ENCODE results near the gene NELFE. TPM values are rescaled to one million over a fixed set of nuclear protein-coding genes. Genes with fewer than 3 reads are reported as not detected.

NELFE gene
- total RNA-seq, 1 donor from 2014 or later = 47.7 TPM

DNA sequence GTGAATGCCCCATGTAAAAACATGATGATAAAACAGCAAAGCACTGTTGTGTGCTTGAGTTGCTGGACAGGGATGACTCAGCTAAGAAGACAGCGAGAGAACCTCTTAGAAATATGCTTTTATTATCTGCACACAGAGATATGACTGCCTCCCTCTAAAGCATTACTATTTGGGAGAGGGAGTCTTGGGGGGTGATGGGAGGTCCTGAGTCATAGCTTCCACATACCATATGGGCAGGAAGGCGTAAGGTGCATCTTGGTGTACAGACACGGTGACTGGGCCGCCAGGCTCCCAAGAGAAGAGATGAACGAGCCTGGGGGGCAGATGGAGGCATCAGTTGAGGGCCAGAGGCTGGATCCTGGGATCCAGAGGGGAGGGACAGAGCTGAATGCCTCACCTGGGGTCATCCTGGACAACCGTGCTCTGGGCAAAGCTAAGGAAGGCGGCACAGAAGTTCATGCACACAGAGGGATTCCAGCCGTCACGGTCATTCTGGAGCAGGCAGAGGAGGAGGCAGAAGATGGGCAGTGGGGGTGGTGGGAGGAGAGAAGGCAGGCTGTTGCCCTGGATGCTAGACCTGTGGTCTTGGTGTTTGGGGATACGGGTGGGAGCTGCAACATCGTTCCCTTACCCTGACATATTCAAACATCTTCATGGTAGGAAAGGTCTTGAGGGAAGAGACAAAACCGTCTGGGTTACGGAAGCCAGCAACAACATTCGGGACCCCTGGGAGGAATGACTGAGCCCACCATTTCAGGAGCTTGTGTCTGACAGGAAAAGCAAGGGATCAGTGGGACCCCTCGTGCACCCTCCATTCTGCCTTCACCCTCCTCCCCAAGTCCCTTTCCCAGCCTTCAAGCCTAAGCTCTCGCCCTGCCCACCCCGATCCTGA, 11.2 kb upstream of the NELFE start:
- peaks cover 15% of the 10 kb centered on the region for H3K36me3 ChIP-seq (ENCODE audit: insufficient read depth, low read length)
- peak overlapping the region; percentile 92 for H3K27ac ChIP-seq (ENCODE audit: low read depth, low read length)
- FAIRE-seq (no peak), DNase-seq (ENCODE audit: low read depth) (peak; percentile 66)
- H2AFZ ChIP-seq (ENCODE audit: low read depth, low read length) = no peak overlapping the region
- H3K27me3 ChIP-seq (ENCODE audit: insufficient read depth, low read length) = no peaks in the 10 kb centered on the region
- H3K27me3 Mint-ChIP-seq (ENCODE audit: low read depth, unreplicated experiment) = no peaks in the 10 kb centered on the region
- peaks cover 35% of the 10 kb centered on the region for H3K4me1 ChIP-seq (ENCODE audit: insufficient read depth, low read length)
- H3K4me1 Mint-ChIP-seq (ENCODE audit: low read depth, unreplicated experiment) = peaks cover 20% of the 10 kb centered on the region
- peak overlapping the region; percentile 90 for H3K9ac ChIP-seq (ENCODE audit: low read length)
- peak overlapping the region; percentile 28 for H3K4me3 Mint-ChIP-seq (ENCODE audit: unreplicated experiment)
- H4K20me1 ChIP-seq (ENCODE audit: insufficient read depth, low read length) = peaks cover 15% of the 10 kb centered on the region
- H3K79me2 ChIP-seq (ENCODE audit: insufficient read depth, low read length) = peaks cover 49% of the 10 kb centered on the region
- H3K4me2 ChIP-seq (ENCODE audit: low read length) = peak overlapping the region; percentile 99
- H3K9me3 Mint-ChIP-seq (ENCODE audit: unreplicated experiment) = no peaks in the 10 kb centered on the region
- no peak overlapping the region for H3K4me3 ChIP-seq (ENCODE audit: insufficient read depth, low read depth, low read length)
- H3K9me3 ChIP-seq (ENCODE audit: insufficient read depth, low read depth, low read length) = no peaks in the 10 kb centered on the region
- TF ChIP-seq EZH2 (IDR thresholded peaks at IDR 0.05; ENCODE audit: insufficient read depth, low read length) = no peak
- TF ChIP-seq, protein P1, sequence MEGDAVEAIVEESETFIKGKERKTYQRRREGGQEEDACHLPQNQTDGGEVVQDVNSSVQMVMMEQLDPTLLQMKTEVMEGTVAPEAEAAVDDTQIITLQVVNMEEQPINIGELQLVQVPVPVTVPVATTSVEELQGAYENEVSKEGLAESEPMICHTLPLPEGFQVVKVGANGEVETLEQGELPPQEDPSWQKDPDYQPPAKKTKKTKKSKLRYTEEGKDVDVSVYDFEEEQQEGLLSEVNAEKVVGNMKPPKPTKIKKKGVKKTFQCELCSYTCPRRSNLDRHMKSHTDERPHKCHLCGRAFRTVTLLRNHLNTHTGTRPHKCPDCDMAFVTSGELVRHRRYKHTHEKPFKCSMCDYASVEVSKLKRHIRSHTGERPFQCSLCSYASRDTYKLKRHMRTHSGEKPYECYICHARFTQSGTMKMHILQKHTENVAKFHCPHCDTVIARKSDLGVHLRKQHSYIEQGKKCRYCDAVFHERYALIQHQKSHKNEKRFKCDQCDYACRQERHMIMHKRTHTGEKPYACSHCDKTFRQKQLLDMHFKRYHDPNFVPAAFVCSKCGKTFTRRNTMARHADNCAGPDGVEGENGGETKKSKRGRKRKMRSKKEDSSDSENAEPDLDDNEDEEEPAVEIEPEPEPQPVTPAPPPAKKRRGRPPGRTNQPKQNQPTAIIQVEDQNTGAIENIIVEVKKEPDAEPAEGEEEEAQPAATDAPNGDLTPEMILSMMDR (IDR thresholded peaks at IDR 0.05; ENCODE audit: insufficient read depth, low read depth, low read length) = no peak
- peaks cover 20% of the 10 kb centered on the region for H3K36me3 Mint-ChIP-seq (ENCODE audit: low read depth, unreplicated experiment)
- peak overlapping the region; percentile 55 for H3K27ac Mint-ChIP-seq (ENCODE audit: unreplicated experiment)

- Histone ChIP-seq H4K20me1 (ENCODE audit: insufficient read depth, low read length) (peaks cover 15% of the 10 kb centered on the region), H3K27ac (ENCODE audit: low read depth, low read length) (peak overlapping the region; percentile 14), H3K9me3 (ENCODE audit: insufficient read depth, low read depth, low read length) (no peaks in the 10 kb centered on the region), H3K4me2 (ENCODE audit: low read length) (peak overlapping the region; percentile 99), H3K27me3 (ENCODE audit: insufficient read depth, low read length) (no peaks in the 10 kb centered on the region), H3K9ac (ENCODE audit: low read length) (peak overlapping the region; percentile 90), H3K79me2 (ENCODE audit: insufficient read depth, low read length) (peaks cover 40% of the 10 kb centered on the region), H3K4me1 (ENCODE audit: insufficient read depth, low read length) (peaks cover 35% of the 10 kb centered on the region), H3K36me3 (ENCODE audit: insufficient read depth, low read length) (peaks cover 20% of the 10 kb centered on the region), H3K4me3 (ENCODE audit: insufficient read depth, low read depth, low read length) (no peak overlapping the region), H2AFZ (ENCODE audit: low read depth, low read length) (no peak overlapping the region)
- no peaks in the 10 kb centered on the region for H3K27me3 Mint-ChIP-seq (ENCODE audit: low read depth, unreplicated experiment)
- DNase-seq (ENCODE audit: low read depth) (no peak), FAIRE-seq (no peak)
- peaks cover 20% of the 10 kb centered on the region for H3K4me1 Mint-ChIP-seq (ENCODE audit: low read depth, unreplicated experiment)
- H3K27ac Mint-ChIP-seq (ENCODE audit: unreplicated experiment) = no peak overlapping the region
- TF ChIP-seq, protein P1 (IDR thresholded peaks at IDR 0.05; ENCODE audit: insufficient read depth, low read depth, low read length) = no peak
- TF ChIP-seq EZH2 (IDR thresholded peaks at IDR 0.05; ENCODE audit: insufficient read depth, low read length) = no peak
- no peak overlapping the region for H3K4me3 Mint-ChIP-seq (ENCODE audit: unreplicated experiment)
- no peaks in the 10 kb centered on the region for H3K9me3 Mint-ChIP-seq (ENCODE audit: unreplicated experiment)
- H3K36me3 Mint-ChIP-seq (ENCODE audit: low read depth, unreplicated experiment) = peaks cover 17% of the 10 kb centered on the region
Measured at GRCh38 chr6:31968791-31969711, 10.3 kb upstream of the NELFE start.

Data from astrocyte (in vitro differentiated cells and primary cell).